HCT116 (cell line): ENCODE results near the gene SAMD4B. TPM values are rescaled to one million over a fixed set of nuclear protein-coding genes. Genes with fewer than 3 reads are reported as not detected.
A peak's percentile ranks its signal among the peaks of the same experiment; 100 is the strongest.

Experiments
- ATAC-seq: fragments of 200-7000 bp; cut with Tn5 transposase; 2 replicates; pipeline ENCODE4 v1.9.1; 2020; ENCODE audit warnings: mild to moderate bottlenecking, moderate library complexity
- BruUV-seq: library from RNA; stranded (reverse); fragments of 400-500 nt; replicated peaks from 2 replicates; lab custom pipeline; 2021; lab: Mats Ljungman, UMichigan
- CTCF ChIA-PET: fragments of 300-600 bp; sonication (Branson Sonifier 250); formaldehyde crosslinking; loops from one replicate; lab custom pipeline; 2021; ENCODE audit warnings: antibody characterized with exemption; lab: Charles Lee
- POLR2A ChIA-PET: fragments of 300-600, 350-600 bp; sonication (Branson Sonifier 250); formaldehyde crosslinking; loops from one replicate; lab custom pipeline; 2021; ENCODE audit warnings: antibody characterized with exemption; lab: Charles Lee
- RAD21 ChIA-PET, 2 experiments: fragments of 300-600 bp; sonication (Branson Sonifier 250); formaldehyde crosslinking; loops; one replicate each; lab custom pipeline; 2023; ENCODE audit warnings: low total read pairs in 2 of 2; ENCODE audit not compliant: uncharacterized antibody in 2 of 2, unreplicated experiment in 2 of 2, low non-redundant PET in 1 of 2; lab: Charles Lee
- DNase-seq: peaks from one replicate; pipeline ENCODE4 v3.0.0-alpha.2; 2010; ENCODE audit warnings: low read depth, low spot score
- H2AFZ ChIP-seq: fragments of 200-600 bp; shearing (Covaris generic), sonication (generic); 2 replicates; pipeline ENCODE4 v1.6.1; 2017; ENCODE audit warnings: low read depth, mixed run types, mixed read lengths, antibody characterized with exemption, low read length; ENCODE audit not compliant: poor library complexity, severe bottlenecking
- H3K27ac ChIP-seq: 2 replicates; pipeline ENCODE4 v1.5.1; 2012; ENCODE audit warnings: low read depth, low read length
- H3K27me3 ChIP-seq: fragments of 200-600 bp; sonication (generic); 2 replicates; pipeline ENCODE4 v1.6.1; 2016; ENCODE audit warnings: mixed run types, low read length, mixed read lengths; ENCODE audit not compliant: insufficient read depth
- H3K36me3 ChIP-seq, 2 experiments: fragments of 200-500 bp in 1 of 2; fragments of 200-600 bp in 1 of 2; sonication (Bioruptor generic) in 1 of 2; sonication (generic) in 1 of 2; 2 replicates each; pipeline versions ENCODE4 v1.5.1 to v1.6.1; 2014 to 2016; ENCODE audit warnings: low read length in 2 of 2, inconsistent platforms in 1 of 2, mixed read lengths in 1 of 2, mixed run types in 1 of 2; ENCODE audit not compliant: insufficient read depth in 2 of 2, control insufficient read depth in 1 of 2
- H3K4me1 ChIP-seq, 2 experiments: fragments of 200-600 bp in 1 of 2; sonication (generic) in 1 of 2; 2 replicates each; pipeline versions ENCODE4 v1.5.1 to v1.6.1; 2012 to 2017; ENCODE audit warnings: low read length in 2 of 2, inconsistent platforms in 1 of 2, mild to moderate bottlenecking in 1 of 2, mixed read lengths in 1 of 2, mixed run types in 1 of 2, moderate library complexity in 1 of 2; ENCODE audit not compliant: insufficient read depth in 2 of 2, control insufficient read depth in 1 of 2
- H3K4me2 ChIP-seq: fragments of 200-600 bp; sonication (generic); 2 replicates; pipeline ENCODE4 v1.6.1; 2017; ENCODE audit warnings: mixed run types, low read length, mixed read lengths
- H3K4me3 ChIP-seq, 2 experiments: fragments of 200-600 bp in 1 of 2; sonication (generic) in 1 of 2; replicated peaks in 1 of 2; 2 replicates each; pipeline ENCODE4 v1.5.1; 2011 to 2016; ENCODE audit warnings: low read length in 2 of 2, control low read depth in 1 of 2, low read depth in 1 of 2, mild to moderate bottlenecking in 1 of 2, mixed read lengths in 1 of 2, mixed run types in 1 of 2
- H3K79me2 ChIP-seq: fragments of 200-600 bp; sonication (generic); 2 replicates; pipeline ENCODE4 v1.6.1; 2017; ENCODE audit warnings: mild to moderate bottlenecking, mixed run types, low read length, moderate library complexity, mixed read lengths; ENCODE audit not compliant: insufficient read depth
- H3K9ac ChIP-seq: fragments of 200-600 bp; sonication (generic); 2 replicates; pipeline ENCODE4 v1.6.1; 2016; ENCODE audit warnings: low read length, mixed read lengths
- H3K9me2 ChIP-seq: fragments of 200-600 bp; sonication (generic), shearing (Covaris generic); 2 replicates; pipeline ENCODE4 v1.6.1; 2017; ENCODE audit warnings: mixed run types, mild to moderate bottlenecking, moderate library complexity; ENCODE audit not compliant: insufficient read depth
- H3K9me3 ChIP-seq, 2 experiments: fragments of 200-500 bp in 1 of 2; fragments of 200-600 bp in 1 of 2; sonication (Bioruptor generic) in 1 of 2; sonication (generic) in 1 of 2; 2 replicates each; pipeline ENCODE4 v1.6.1; 2014 to 2017; ENCODE audit warnings: low read length in 2 of 2, mixed read lengths in 2 of 2, inconsistent platforms in 1 of 2, low read depth in 1 of 2, mild to moderate bottlenecking in 1 of 2, mixed run types in 1 of 2, moderate library complexity in 1 of 2; ENCODE audit not compliant: control insufficient read depth in 1 of 2, insufficient read depth in 1 of 2
- H4K20me1 ChIP-seq: fragments of 200-600 bp; sonication (generic), shearing (Covaris generic); 2 replicates; pipeline ENCODE4 v1.6.1; 2017; ENCODE audit warnings: mixed run types, mild to moderate bottlenecking, moderate library complexity; ENCODE audit not compliant: insufficient read depth
- EGR1 ChIP-seq: IDR thresholded peaks from 2 replicates; pipeline ENCODE4 v1.6.1; 2012; ENCODE audit warnings: low read depth
- JUND ChIP-seq: IDR thresholded peaks from 2 replicates; pipeline ENCODE4 v1.6.1; 2012
- POLR2A ChIP-seq: IDR thresholded peaks from 2 replicates; pipeline ENCODE4 v1.7.0; 2011; ENCODE audit warnings: borderline replicate concordance; ENCODE audit not compliant: insufficient read depth, insufficient read length; ENCODE audit errors: extremely low read depth
- POLR2AphosphoS5 ChIP-seq: IDR thresholded peaks from 2 replicates; pipeline ENCODE4 v1.6.1; 2011; ENCODE audit warnings: mild to moderate bottlenecking, low read depth, low read length, moderate library complexity
- SP1 ChIP-seq: IDR thresholded peaks from 2 replicates; pipeline ENCODE4 v1.6.1; 2012; ENCODE audit warnings: low read depth
- YY1 ChIP-seq: IDR thresholded peaks from 2 replicates; pipeline ENCODE4 v1.6.1; 2011; ENCODE audit warnings: low read length, low read depth, moderate library complexity, mild to moderate bottlenecking; ENCODE audit not compliant: insufficient replicate concordance; ENCODE audit errors: extremely low read depth
- ZNF274 ChIP-seq: fragments of 200-500 bp; sonication (Bioruptor generic); IDR thresholded peaks from 2 replicates; pipeline ENCODE4 v1.6.1; 2014; ENCODE audit warnings: mild to moderate bottlenecking, low read depth, low read length, inconsistent platforms
- intact Hi-C: fragments of 100-400 bp; cut with micrococcal nuclease; formaldehyde crosslinking; loops from 2 replicates; pipeline ENCODE4 v1.10.0; 2022
- total RNA-seq: library from RNA; stranded (reverse); gene quantifications from one replicate; pipeline ENCODE4 v1.2.1, GENCODE V29; 2021; ENCODE audit not compliant: unreplicated experiment
- TF ChIP-seq, protein P1 (sequence below): IDR thresholded peaks from 2 replicates; pipeline ENCODE4 v1.6.1; 2011; ENCODE audit warnings: mild to moderate bottlenecking, low read length, moderate library complexity; ENCODE audit not compliant: insufficient replicate concordance; ENCODE audit errors: extremely low read depth
- TF ChIP-seq, protein P2 (sequence below), 3 experiments: fragments of 200-600 bp in 1 of 3; sonication (generic) in 1 of 3; IDR thresholded peaks in 2 of 3; conservative IDR thresholded peaks in 1 of 3; 2 replicates each; pipeline ENCODE4 v1.5.1; 2012 to 2017; ENCODE audit warnings: low read depth in 2 of 3, low read length in 2 of 3, antibody characterized with exemption in 1 of 3, borderline replicate concordance in 1 of 3, control low read depth in 1 of 3, mild to moderate bottlenecking in 1 of 3, mixed read lengths in 1 of 3, mixed run types in 1 of 3, moderate library complexity in 1 of 3; ENCODE audit not compliant: insufficient read depth in 1 of 3

Gene SAMD4B
- total RNA-seq, 1 experiment from 2014 or later: 127 TPM

GRCh38 chr19:39406656-39407409 is 64.6 kb downstream of the SAMD4B start, which contains the start of gene ZFP36 (continued):
- TF ChIP-seq, protein P1, sequence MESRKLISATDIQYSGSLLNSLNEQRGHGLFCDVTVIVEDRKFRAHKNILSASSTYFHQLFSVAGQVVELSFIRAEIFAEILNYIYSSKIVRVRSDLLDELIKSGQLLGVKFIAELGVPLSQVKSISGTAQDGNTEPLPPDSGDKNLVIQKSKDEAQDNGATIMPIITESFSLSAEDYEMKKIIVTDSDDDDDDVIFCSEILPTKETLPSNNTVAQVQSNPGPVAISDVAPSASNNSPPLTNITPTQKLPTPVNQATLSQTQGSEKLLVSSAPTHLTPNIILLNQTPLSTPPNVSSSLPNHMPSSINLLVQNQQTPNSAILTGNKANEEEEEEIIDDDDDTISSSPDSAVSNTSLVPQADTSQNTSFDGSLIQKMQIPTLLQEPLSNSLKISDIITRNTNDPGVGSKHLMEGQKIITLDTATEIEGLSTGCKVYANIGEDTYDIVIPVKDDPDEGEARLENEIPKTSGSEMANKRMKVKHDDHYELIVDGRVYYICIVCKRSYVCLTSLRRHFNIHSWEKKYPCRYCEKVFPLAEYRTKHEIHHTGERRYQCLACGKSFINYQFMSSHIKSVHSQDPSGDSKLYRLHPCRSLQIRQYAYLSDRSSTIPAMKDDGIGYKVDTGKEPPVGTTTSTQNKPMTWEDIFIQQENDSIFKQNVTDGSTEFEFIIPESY: peak; percentile 83
- TF ChIP-seq EGR1: no peak
- TF ChIP-seq ZNF274: no peak
- TF ChIP-seq POLR2AphosphoS5: peak; percentile 96
- no peak for TF ChIP-seq YY1
- TF ChIP-seq, protein P2, sequence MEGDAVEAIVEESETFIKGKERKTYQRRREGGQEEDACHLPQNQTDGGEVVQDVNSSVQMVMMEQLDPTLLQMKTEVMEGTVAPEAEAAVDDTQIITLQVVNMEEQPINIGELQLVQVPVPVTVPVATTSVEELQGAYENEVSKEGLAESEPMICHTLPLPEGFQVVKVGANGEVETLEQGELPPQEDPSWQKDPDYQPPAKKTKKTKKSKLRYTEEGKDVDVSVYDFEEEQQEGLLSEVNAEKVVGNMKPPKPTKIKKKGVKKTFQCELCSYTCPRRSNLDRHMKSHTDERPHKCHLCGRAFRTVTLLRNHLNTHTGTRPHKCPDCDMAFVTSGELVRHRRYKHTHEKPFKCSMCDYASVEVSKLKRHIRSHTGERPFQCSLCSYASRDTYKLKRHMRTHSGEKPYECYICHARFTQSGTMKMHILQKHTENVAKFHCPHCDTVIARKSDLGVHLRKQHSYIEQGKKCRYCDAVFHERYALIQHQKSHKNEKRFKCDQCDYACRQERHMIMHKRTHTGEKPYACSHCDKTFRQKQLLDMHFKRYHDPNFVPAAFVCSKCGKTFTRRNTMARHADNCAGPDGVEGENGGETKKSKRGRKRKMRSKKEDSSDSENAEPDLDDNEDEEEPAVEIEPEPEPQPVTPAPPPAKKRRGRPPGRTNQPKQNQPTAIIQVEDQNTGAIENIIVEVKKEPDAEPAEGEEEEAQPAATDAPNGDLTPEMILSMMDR (IDR thresholded peaks at IDR 0.05 in 2 of 3, conservative IDR thresholded peaks at IDR 0.05 in 1 of 3; ENCODE audit: borderline replicate concordance in 1 of 3, insufficient read depth in 1 of 3, low read depth in 2 of 3, low read length in 2 of 3): no peak
- peak; percentile 99 for TF ChIP-seq POLR2A
- TF ChIP-seq, all 23 proteins: peak for 3

DNA sequence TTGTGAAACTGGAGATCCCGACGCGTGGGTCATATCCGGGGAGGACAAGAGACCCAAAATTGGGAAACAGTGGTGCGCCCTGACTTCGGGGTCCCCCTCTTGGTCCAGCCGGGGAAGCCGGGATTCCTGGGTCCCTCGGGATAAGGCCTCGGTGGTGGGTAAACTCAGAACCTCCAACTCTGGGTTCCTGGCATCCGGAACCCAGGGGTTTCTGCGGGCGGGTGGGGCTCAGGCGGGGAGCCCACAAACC is 65.1 kb downstream of the SAMD4B start:
- POLR2A ChIA-PET: interaction anchor here (2.5 to 4.1 kb wide), 3 partner anchors 9 to 28 kb away, joined by 17 to 57 read pairs (median 39); partner anchors contain the start of genes MED29, PAF1 and RPS16
- DNase-seq (no peak), ATAC-seq (no peak)
- peak overlapping the region; percentile 92 for H3K4me2 ChIP-seq
- H3K4me1 ChIP-seq: peaks cover 47 to 86% of the 10 kb centered on the region in 2 experiments
- peaks cover 38% of the 10 kb centered on the region for H3K79me2 ChIP-seq
- intact Hi-C loops: no loop called here
- peaks cover 5% of the 10 kb centered on the region; the same call in 1 of the 2 replicates for H4K20me1 ChIP-seq
- H3K4me3 ChIP-seq: peak overlapping the region; percentile 90 to 98
- H3K9me2 ChIP-seq: no peaks in the 10 kb centered on the region
- H3K27ac ChIP-seq: peak overlapping the region; percentile 100
- BruUV-seq: no TSS peak
- no peaks in the 10 kb centered on the region for H3K27me3 ChIP-seq
- H3K9me3 ChIP-seq: no peaks in the 10 kb centered on the region
- peak overlapping the region; percentile 97 for H3K9ac ChIP-seq
- H3K36me3 ChIP-seq: peaks cover 2 to 12% of the 10 kb centered on the region in 2 experiments; a peak in 1 of 4 replicates
- H2AFZ ChIP-seq: no peak overlapping the region
- no peak for TF ChIP-seq SP1
- TF ChIP-seq JUND: no peak
- CTCF ChIA-PET: interaction anchor here (2.4 kb wide), 1 partner anchor 10 kb away, joined by 15 read pairs; no protein-coding TSS in a partner anchor
- RAD21 ChIA-PET: interaction anchor here in 1 of 2 experiments (0.6 to 1.0 kb wide), 2 partner anchors 9 to 16 kb away, joined by 3 to 4 read pairs; partner anchors contain the start of gene MED29
